H1 (cell line): ENCODE measurements around the gene APOA4. TPM values are rescaled to one million over a fixed set of nuclear protein-coding genes. Genes with fewer than 3 reads are reported as not detected.

Source experiments
- CTCF ChIA-PET: fragments of 300-600 bp; sonication (Branson Sonifier 250); formaldehyde crosslinking; loops from one replicate; lab custom pipeline; 2021; ENCODE audit not compliant: partially characterized antibody; lab: Charles Lee
- POLR2A ChIA-PET: fragments of 300-600 bp; sonication (Branson Sonifier 250); formaldehyde crosslinking; loops from one replicate; lab custom pipeline; 2021; ENCODE audit warnings: inconsistent platforms; ENCODE audit not compliant: partially characterized antibody; lab: Charles Lee
- DNase-seq, 2 experiments: peaks; one replicate each; pipeline versions ENCODE4 v3.0.0 to v3.0.0-alpha.2; 2010 to 2022; ENCODE audit warnings: low spot score in 2 of 2, low read depth in 1 of 2, mixed read lengths in 1 of 2
- FAIRE-seq: peaks from 2 replicates; lab custom pipeline; 2011; peaks lifted over from hg19 to GRCh38; lab: Jason Lieb, UNC
- H2AFZ ChIP-seq: 2 replicates; pipeline ENCODE4 v1.8.1; 2012; ENCODE audit warnings: low read length, inconsistent platforms
- H2AK5ac ChIP-seq: 2 replicates; pipeline ENCODE4 v1.6.1; 2013; ENCODE audit warnings: low read depth, low read length
- H2BK120ac ChIP-seq: replicated peaks from 2 replicates; pipeline ENCODE3; 2013; ENCODE audit warnings: low read depth, low read length, inconsistent platforms
- H2BK12ac ChIP-seq: 2 replicates; pipeline ENCODE4 v1.6.1; 2013; ENCODE audit warnings: low read depth, low read length
- H2BK15ac ChIP-seq: 2 replicates; pipeline ENCODE4 v1.6.1; 2013; ENCODE audit warnings: low read length
- H2BK20ac ChIP-seq: 2 replicates; pipeline ENCODE4 v1.6.1; 2013; ENCODE audit warnings: low read length
- H2BK5ac ChIP-seq: 2 replicates; pipeline ENCODE4 v1.6.1; 2013; ENCODE audit warnings: low read depth, low read length
- H3K14ac ChIP-seq: 2 replicates; pipeline ENCODE4 v1.6.1; 2013; ENCODE audit warnings: inconsistent platforms; ENCODE audit not compliant: insufficient read length
- H3K18ac ChIP-seq: 2 replicates; pipeline ENCODE4 v1.6.1; 2013; ENCODE audit warnings: low read length; ENCODE audit errors: extremely low read depth
- H3K23ac ChIP-seq: 2 replicates; pipeline ENCODE4 v1.6.1; 2013; ENCODE audit warnings: inconsistent platforms; ENCODE audit not compliant: insufficient read length
- H3K23me2 ChIP-seq: 2 replicates; pipeline ENCODE4 v1.6.1; 2013; ENCODE audit warnings: low read depth, low read length
- H3K27ac ChIP-seq: 2 replicates; pipeline ENCODE4 v1.6.1; 2011; ENCODE audit warnings: low read depth, low read length, inconsistent platforms
- H3K27me3 ChIP-seq, 4 experiments: replicated peaks in 1 of 4; 1 replicate in 1 of 4; 2 replicates in 3 of 4; pipeline versions ENCODE4 v1.6.1 to v1.8.1; 2011 to 2013; ENCODE audit warnings: low read length in 3 of 4, mild to moderate bottlenecking in 3 of 4, inconsistent platforms in 2 of 4, mixed read lengths in 2 of 4, moderate library complexity in 1 of 4; ENCODE audit not compliant: control insufficient read depth in 3 of 4, insufficient read depth in 3 of 4; ENCODE audit errors: extremely low read depth in 1 of 4
- H3K36me3 ChIP-seq, 4 experiments: 2 replicates each; pipeline versions ENCODE4 v1.6.1 to v1.8.1; 2011 to 2013; ENCODE audit warnings: mild to moderate bottlenecking in 4 of 4, low read length in 3 of 4, moderate library complexity in 2 of 4, control low read depth in 1 of 4, inconsistent platforms in 1 of 4; ENCODE audit not compliant: insufficient read depth in 4 of 4, control insufficient read depth in 2 of 4
- H3K4ac ChIP-seq: replicated peaks from 2 replicates; pipeline ENCODE3; 2013; ENCODE audit warnings: low read length, low read depth, mixed read lengths, inconsistent platforms; ENCODE audit not compliant: insufficient read length
- H3K4me1 ChIP-seq, 4 experiments: replicated peaks in 1 of 4; 1 replicate in 1 of 4; 2 replicates in 3 of 4; pipeline versions ENCODE4 v1.6.1 to v1.8.1; 2011 to 2013; ENCODE audit warnings: low read length in 3 of 4, inconsistent platforms in 2 of 4, mixed read lengths in 1 of 4; ENCODE audit not compliant: insufficient read depth in 4 of 4, control insufficient read depth in 3 of 4
- H3K4me2 ChIP-seq, 2 experiments: 2 replicates each; pipeline versions ENCODE4 v1.6.1 to v1.8.1; 2011 to 2013; ENCODE audit warnings: low read depth in 2 of 2, low read length in 2 of 2, control low read depth in 1 of 2, inconsistent platforms in 1 of 2, mild to moderate bottlenecking in 1 of 2; ENCODE audit not compliant: insufficient read depth in 1 of 2
- H3K4me3 ChIP-seq, 4 experiments: fragments of 200-600, 300-600 bp in 1 of 4; sonication (generic), shearing (Covaris generic), sonication (Bioruptor Twin) in 1 of 4; 2 replicates each; pipeline versions ENCODE4 v1.5.1 to v1.8.1; 2011 to 2016; ENCODE audit warnings: low read length in 4 of 4, low read depth in 3 of 4, control low read depth in 2 of 4, inconsistent platforms in 2 of 4, mild to moderate bottlenecking in 2 of 4, mixed read lengths in 1 of 4, moderate library complexity in 1 of 4; ENCODE audit not compliant: insufficient read depth in 2 of 4; ENCODE audit errors: extremely low read depth in 1 of 4
- H3K56ac ChIP-seq: replicated peaks from 2 replicates; pipeline ENCODE3; 2013; ENCODE audit warnings: low read depth, mild to moderate bottlenecking, mixed read lengths, low read length, inconsistent platforms; ENCODE audit not compliant: insufficient read length
- H3K79me1 ChIP-seq: 2 replicates; pipeline ENCODE4 v1.6.1; 2013; ENCODE audit warnings: low read depth, low read length, control low read depth
- H3K79me2 ChIP-seq, 2 experiments: 2 replicates each; pipeline versions ENCODE4 v1.6.1 to v1.8.1; 2012 to 2013; ENCODE audit warnings: low read length in 2 of 2, mild to moderate bottlenecking in 2 of 2, inconsistent platforms in 1 of 2; ENCODE audit not compliant: insufficient read depth in 2 of 2, control insufficient read depth in 1 of 2
- H3K9ac ChIP-seq, 4 experiments: replicated peaks in 1 of 4; 1 replicate in 1 of 4; 2 replicates in 3 of 4; pipeline versions ENCODE4 v1.6.1 to v1.8.1; 2011 to 2013; ENCODE audit warnings: low read depth in 3 of 4, low read length in 3 of 4, control low read depth in 2 of 4, mild to moderate bottlenecking in 2 of 4, moderate library complexity in 2 of 4, inconsistent platforms in 1 of 4; ENCODE audit errors: extremely low read depth in 1 of 4
- H3K9me3 ChIP-seq, 2 experiments: 2 replicates each; pipeline versions ENCODE4 v1.6.1 to v1.8.1; 2012 to 2013; ENCODE audit warnings: mild to moderate bottlenecking in 2 of 2, moderate library complexity in 2 of 2, control low read depth in 1 of 2, inconsistent platforms in 1 of 2, low read depth in 1 of 2, low read length in 1 of 2, mixed read lengths in 1 of 2; ENCODE audit not compliant: insufficient read depth in 2 of 2
- H4K20me1 ChIP-seq, 2 experiments: replicated peaks in 1 of 2; 2 replicates each; pipeline versions ENCODE3 to v1.8.1; 2011 to 2013; ENCODE audit warnings: inconsistent platforms in 2 of 2, low read length in 2 of 2, mild to moderate bottlenecking in 1 of 2; ENCODE audit not compliant: insufficient read depth in 2 of 2, control insufficient read depth in 1 of 2
- H4K5ac ChIP-seq: 2 replicates; pipeline ENCODE4 v1.6.1; 2013; ENCODE audit warnings: low read length, low read depth, mixed read lengths, inconsistent platforms; ENCODE audit not compliant: insufficient read length
- H4K8ac ChIP-seq: 2 replicates; pipeline ENCODE4 v1.8.0; 2013; ENCODE audit warnings: mild to moderate bottlenecking, moderate library complexity, low read length, inconsistent platforms; ENCODE audit not compliant: insufficient read depth; ENCODE audit errors: extremely low read depth
- H4K91ac ChIP-seq: replicated peaks from 2 replicates; pipeline ENCODE3; 2013; ENCODE audit warnings: low read length, mixed read lengths, inconsistent platforms; ENCODE audit not compliant: insufficient read length
- CBX5 ChIP-seq: fragments of 300-800, 300-1000 bp; sonication (generic); IDR thresholded peaks from 2 replicates; pipeline ENCODE4 v1.7.1; 2016; ENCODE audit warnings: antibody characterized with exemption, low read length, low read depth
- CEBPB ChIP-seq: IDR thresholded peaks from 2 replicates; pipeline ENCODE4 v1.6.1; 2012; ENCODE audit warnings: low read depth, low read length
- CTBP2 ChIP-seq: IDR thresholded peaks from 2 replicates; pipeline ENCODE4 v1.7.0; 2011; ENCODE audit warnings: borderline replicate concordance, mild to moderate bottlenecking, moderate library complexity, mixed read lengths, low read length; ENCODE audit not compliant: insufficient read depth, insufficient read length
- EZH2 ChIP-seq: fragments of 200-600 bp; sonication (generic); IDR thresholded peaks from 2 replicates; pipeline ENCODE4 v1.7.1; 2012; ENCODE audit warnings: low read depth, mild to moderate bottlenecking, moderate library complexity, low read length, inconsistent platforms; ENCODE audit not compliant: severe bottlenecking
- GTF2F1 ChIP-seq: IDR thresholded peaks from 2 replicates; pipeline ENCODE4 v1.6.1; 2012; ENCODE audit warnings: low read depth, low read length, improper control_type of control experiment, borderline replicate concordance
- KDM4A ChIP-seq: IDR thresholded peaks from one replicate; pipeline ENCODE4 v1.7.1; 2012; ENCODE audit warnings: low read depth, mild to moderate bottlenecking, moderate library complexity, low read length, inconsistent platforms; ENCODE audit not compliant: severe bottlenecking
- NANOG ChIP-seq: IDR thresholded peaks from 2 replicates; pipeline ENCODE4 v1.6.1; 2011; ENCODE audit warnings: low read length, low read depth, mild to moderate bottlenecking, inconsistent platforms; ENCODE audit not compliant: insufficient read depth, poor library complexity, severe bottlenecking
- POLR2AphosphoS5 ChIP-seq: IDR thresholded peaks from 2 replicates; pipeline ENCODE4 v1.6.1; 2011; ENCODE audit warnings: low read depth, low read length
- SIN3A ChIP-seq, 2 experiments: IDR thresholded peaks in 1 of 2; conservative IDR thresholded peaks in 1 of 2; 2 replicates each; pipeline ENCODE4 v1.6.1; 2011 to 2012; ENCODE audit warnings: low read length in 2 of 2, improper control_type of control experiment in 1 of 2, low read depth in 1 of 2, mild to moderate bottlenecking in 1 of 2
- SP2 ChIP-seq: IDR thresholded peaks from 2 replicates; pipeline ENCODE4 v1.6.1; 2012; ENCODE audit warnings: mild to moderate bottlenecking, low read length, inconsistent platforms
- TAF7 ChIP-seq: optimal IDR thresholded peaks from 2 replicates; pipeline ENCODE3; 2011; ENCODE audit warnings: low read depth, mild to moderate bottlenecking, inconsistent platforms, low read length, moderate library complexity, borderline replicate concordance
- TEAD4 ChIP-seq: IDR thresholded peaks from 2 replicates; pipeline ENCODE4 v1.6.1; 2012; ENCODE audit warnings: low read depth, low read length, inconsistent platforms, mixed read lengths
- YY1 ChIP-seq: IDR thresholded peaks from 2 replicates; pipeline ENCODE4 v1.6.1; 2011; ENCODE audit warnings: low read depth, mild to moderate bottlenecking, low read length
- WGBS, 2 experiments: shearing (Covaris generic) in 1 of 2; methylation state at CpG; one replicate each; pipeline versions ENCODE4 v1.1.6 to v1.1.7; 2013 to 2015; ENCODE audit warnings: low lambda C conversion rate in 2 of 2, mixed read lengths in 2 of 2, inconsistent platforms in 1 of 2, low coverage in 1 of 2, missing lambda C conversion rate in 1 of 2; ENCODE audit not compliant: insufficient replicate concordance in 2 of 2, insufficient coverage in 1 of 2, insufficient read length in 1 of 2; ENCODE audit errors: extremely low coverage in 1 of 2, missing lambda C conversion rate in 1 of 2; 5-methylcytosine and 5-hydroxymethylcytosine counted together
- polyA plus RNA-seq, 7 experiments: library from polyadenylated mRNA; depleted of rRNA in 3 of 7; stranded (reverse) in 5 of 7; unstranded in 2 of 7; fragments of >200 nt in 5 of 7; fragments of 200-250 nt in 2 of 7; gene quantifications; 1 replicate in 5 of 7; 2 replicates in 1 of 7; 4 replicates in 1 of 7; pipeline versions ENCODE4 v1.2.1 to v1.2.3, GENCODE V29; 2011 to 2013; ENCODE audit warnings: missing spikeins in 2 of 7, mixed read lengths in 2 of 7
- total RNA-seq: library from RNA; stranded (reverse); fragmentation: NEBNext Ultra II Directional; extraction: Animal tissue kit (Norgen Biotek cat#: 25700); gene quantifications from 2 replicates; pipeline ENCODE4 v1.2.1, GENCODE V29; 2021

The APOA4 gene
- total and polyA plus RNA-seq, 2 of the 8 experiments (the other 6 are each of a cell fraction or from before 2014, with no cell fraction given) = not detected

GRCh38 chr11:116811194-116811593 lies 11.9 kb downstream of the APOA4 start:
- no peak for TF ChIP-seq KDM4A
- no peak for TF ChIP-seq EZH2
- TF ChIP-seq SP2 = no peak
- TF ChIP-seq GTF2F1 = no peak
- TF ChIP-seq CEBPB = no peak
- no peak for TF ChIP-seq NANOG
- no peak for TF ChIP-seq TAF7
- no peak for TF ChIP-seq YY1
- no peak for TF ChIP-seq POLR2AphosphoS5
- TF ChIP-seq CTBP2 = no peak
- TF ChIP-seq TEAD4 = no peak
- no peak for TF ChIP-seq CBX5
- TF ChIP-seq SIN3A (conservative IDR thresholded peaks at IDR 0.05 in 1 of 2, IDR thresholded peaks at IDR 0.05 in 1 of 2; ENCODE audit: low read depth in 1 of 2, low read length in 2 of 2) = no peak
- no peak overlapping the region for H3K23ac ChIP-seq
- no peaks in the 10 kb centered on the region for H3K36me3 ChIP-seq
- H3K27ac ChIP-seq = no peak overlapping the region
- H3K9ac ChIP-seq = no peak overlapping the region
- H3K4me3 ChIP-seq = no peak overlapping the region
- CTCF ChIA-PET = interaction anchor here (0.6 to 2.2 kb wide), 7 partner anchors 10 to 361 kb away, joined by 3 to 7 read pairs (median 4); partner anchors contain the start of genes APOA4 and APOA5
- H2BK120ac ChIP-seq = no peak overlapping the region
- no peaks in the 10 kb centered on the region for H4K20me1 ChIP-seq
- no peaks in the 10 kb centered on the region for H3K27me3 ChIP-seq
- DNase-seq (no peak), FAIRE-seq (no peak)
- no peak overlapping the region for H2BK12ac ChIP-seq
- no peak overlapping the region for H2AFZ ChIP-seq
- H2AK5ac ChIP-seq = no peak overlapping the region
- no peak overlapping the region for H3K18ac ChIP-seq
- no peaks in the 10 kb centered on the region for H3K79me2 ChIP-seq
- no peak overlapping the region for H4K91ac ChIP-seq
- H2BK15ac ChIP-seq = no peak overlapping the region
- WGBS, 2 experiments = 79% methylated on average over 2 of the region's 3 CpGs; no CpG with 5 or more reads in 1 of the 2 experiments
- H3K79me1 ChIP-seq = no peaks in the 10 kb centered on the region
- H4K8ac ChIP-seq = no peak overlapping the region
- no peaks in the 10 kb centered on the region for H3K23me2 ChIP-seq
- H3K4me1 ChIP-seq = no peaks in the 10 kb centered on the region
- no peak overlapping the region for H2BK20ac ChIP-seq
- H3K56ac ChIP-seq = no peak overlapping the region
- H4K5ac ChIP-seq = no peak overlapping the region
- H3K14ac ChIP-seq = no peak overlapping the region
- POLR2A ChIA-PET = interaction anchor here (0.6 kb wide), 1 partner anchor 15 kb away, joined by 5 read pairs; no protein-coding TSS in a partner anchor
- no peak overlapping the region for H3K4me2 ChIP-seq
- H3K9me3 ChIP-seq = no peaks in the 10 kb centered on the region
- H3K4ac ChIP-seq = no peak overlapping the region
- H2BK5ac ChIP-seq = no peak overlapping the region
